Right ventricle myocardium superior (tissue), 1 donor: ENCODE results near the gene TTC34. TPM values are rescaled to one million over a fixed set of nuclear protein-coding genes. Genes with fewer than 3 reads are reported as not detected.
A peak's percentile ranks its signal among the peaks of the same experiment; 100 is the strongest.

ENCODE experiments used
- ATAC-seq: fragments of 200-7000 bp; cut with Tn5 transposase; one replicate; pipeline ENCODE4 v1.9.1; 2020; ENCODE audit warnings: mild to moderate bottlenecking; ENCODE audit not compliant: poor library complexity
- DNase-seq: peaks from one replicate; pipeline ENCODE4 v3.0.0-alpha.2; 2020
- intact Hi-C: fragments of 100-400 bp; cut with DNase I; formaldehyde crosslinking; loops from one replicate; pipeline ENCODE4 v1.11.2; 2022
- total RNA-seq: library from RNA; stranded (reverse); fragmentation: NEBNext Ultra II Directional; extraction: Animal tissue kit (Norgen Biotek cat#: 25700); gene quantifications from one replicate; pipeline ENCODE4 v1.2.1, GENCODE V29; 2021
- donor health status: DM: no; HTN: yes; CAD: no; lungs with severe emphysema.

TTC34 gene
- total RNA-seq, 1 donor from 2014 or later: 0.56 TPM

DNA sequence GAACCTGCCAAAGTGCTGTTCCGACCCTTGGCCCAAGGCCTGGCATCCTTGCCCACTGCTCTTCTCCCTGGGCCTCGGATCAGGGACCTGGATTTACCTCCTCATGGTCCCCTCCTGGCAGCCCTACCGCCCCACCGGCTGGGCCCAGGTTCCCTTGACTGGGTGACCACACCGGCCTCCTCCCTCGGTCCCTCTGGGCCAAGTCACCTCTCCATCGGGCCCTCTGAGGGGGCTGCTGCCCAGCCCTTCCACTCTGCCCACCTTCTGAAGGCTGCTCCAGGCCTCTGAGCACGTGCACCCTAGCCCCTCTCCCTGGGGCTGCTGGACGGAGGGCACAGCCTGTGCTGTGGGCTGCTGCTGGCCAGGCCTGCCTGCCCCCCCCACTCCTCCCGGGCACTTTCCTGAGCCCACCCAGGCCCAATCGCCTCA is 159.3 kb downstream of the TTC34 start:
- DNase-seq: no peak
- peak; percentile 14 for ATAC-seq
- intact Hi-C loops: no loop called here

DNA sequence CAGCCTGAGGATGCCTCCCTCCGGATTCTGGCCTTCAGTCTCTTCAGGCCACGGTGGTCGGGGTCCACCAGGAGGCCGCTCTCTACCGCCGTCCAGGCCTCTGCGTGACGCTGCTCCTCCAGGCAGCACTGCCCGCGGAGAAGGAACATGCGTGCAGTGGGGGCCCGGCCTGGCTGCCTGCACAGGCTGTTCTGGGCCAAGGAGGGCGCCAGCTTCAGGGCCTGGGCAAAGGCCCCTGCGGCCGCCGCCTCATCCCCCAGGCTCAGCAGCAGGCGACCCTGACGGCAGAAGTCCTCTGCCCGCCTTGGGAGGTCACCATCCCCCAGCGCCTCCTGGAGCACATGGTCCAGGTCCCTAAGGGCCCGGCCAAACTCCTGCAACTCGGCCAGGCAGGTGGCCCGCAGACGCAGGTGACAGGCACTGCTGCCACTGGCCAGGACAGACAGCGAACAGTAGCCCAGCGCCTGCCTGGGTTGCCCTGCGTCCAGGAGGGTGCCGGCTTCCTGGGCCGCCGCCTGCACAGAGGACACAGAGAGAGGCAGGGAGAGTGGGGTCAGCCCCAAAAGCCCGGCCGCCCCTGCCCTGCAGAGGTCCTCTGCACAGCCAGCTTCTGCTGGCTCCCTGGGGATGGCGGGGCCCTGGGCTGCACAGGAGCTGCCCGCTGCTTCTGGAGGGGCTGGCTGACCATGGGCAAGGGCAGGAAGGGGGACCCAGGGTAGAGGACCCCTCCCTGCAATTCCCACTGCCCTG is 159.9 kb downstream of the TTC34 start:
- no peak for ATAC-seq
- DNase-seq: no peak
- intact Hi-C loops: no loop called here

DNA sequence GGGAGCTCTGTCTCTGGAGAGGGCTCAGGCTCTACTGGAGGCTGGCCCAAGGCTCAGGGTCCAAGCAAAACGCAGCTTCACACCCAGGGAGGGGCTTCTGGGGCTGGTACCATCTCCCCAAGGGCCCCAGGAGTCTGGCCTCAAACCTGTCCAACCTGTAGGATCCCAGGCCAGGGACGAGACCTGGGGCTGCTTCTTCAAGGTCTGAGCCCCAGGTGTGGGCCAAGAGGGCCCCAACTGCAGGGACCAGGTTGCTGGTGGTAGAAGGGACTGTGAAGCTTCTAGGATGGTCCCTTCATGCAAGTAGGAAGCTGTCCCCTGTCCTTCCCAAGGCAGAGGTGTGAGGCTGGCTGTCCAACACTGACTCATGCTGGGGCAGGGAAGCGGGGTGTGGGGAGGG is 160.9 kb downstream of the TTC34 start:
- no peak for ATAC-seq
- no peak for DNase-seq
- intact Hi-C loops: no loop called here

DNA sequence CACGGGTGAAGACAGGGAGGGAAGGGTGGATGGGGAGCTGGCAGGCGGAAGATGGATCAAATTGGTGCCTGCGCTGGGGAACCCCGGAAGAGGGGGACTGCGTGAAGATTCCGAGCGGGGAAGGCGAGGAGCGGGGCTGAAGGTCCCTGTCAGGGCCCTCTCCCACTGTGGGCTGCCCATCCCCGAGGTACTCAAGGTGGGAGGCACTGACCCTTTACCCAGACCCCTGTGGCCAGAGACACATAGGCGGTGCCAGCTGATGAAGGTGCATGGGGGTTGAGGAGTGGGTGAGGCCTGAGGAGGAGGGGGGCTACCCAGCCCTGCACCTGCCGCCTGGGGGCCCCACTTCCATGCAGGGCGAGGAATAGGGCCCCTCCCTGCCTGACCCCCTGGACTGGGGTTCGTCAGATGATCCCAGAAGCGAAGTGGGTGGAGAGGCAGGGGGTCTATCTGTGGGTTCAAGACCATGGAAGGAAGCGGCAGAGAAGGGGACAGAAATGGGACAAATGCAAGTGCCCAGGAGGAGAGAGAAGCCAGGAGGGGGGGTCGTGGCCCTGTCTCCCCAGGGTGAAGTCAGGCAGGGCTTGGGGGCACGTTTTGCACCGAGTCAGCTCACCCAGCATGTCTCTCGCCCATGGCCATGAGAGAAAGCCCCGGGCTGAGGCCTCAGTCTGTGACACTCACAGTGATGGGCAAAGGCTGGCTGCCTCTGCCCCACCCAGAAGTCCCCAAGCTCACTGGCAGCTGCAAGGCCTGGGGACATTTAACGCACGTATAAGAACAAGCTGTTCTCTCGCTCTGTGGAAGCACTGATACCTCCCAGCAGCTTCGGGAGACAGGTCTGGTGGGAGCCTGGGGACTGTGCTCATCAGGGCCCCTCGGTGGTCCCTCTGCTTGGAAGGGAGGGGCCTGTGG is 161.6 kb downstream of the TTC34 start:
- no peak for ATAC-seq
- no peak for DNase-seq
- intact Hi-C loops: no loop called here

DNA sequence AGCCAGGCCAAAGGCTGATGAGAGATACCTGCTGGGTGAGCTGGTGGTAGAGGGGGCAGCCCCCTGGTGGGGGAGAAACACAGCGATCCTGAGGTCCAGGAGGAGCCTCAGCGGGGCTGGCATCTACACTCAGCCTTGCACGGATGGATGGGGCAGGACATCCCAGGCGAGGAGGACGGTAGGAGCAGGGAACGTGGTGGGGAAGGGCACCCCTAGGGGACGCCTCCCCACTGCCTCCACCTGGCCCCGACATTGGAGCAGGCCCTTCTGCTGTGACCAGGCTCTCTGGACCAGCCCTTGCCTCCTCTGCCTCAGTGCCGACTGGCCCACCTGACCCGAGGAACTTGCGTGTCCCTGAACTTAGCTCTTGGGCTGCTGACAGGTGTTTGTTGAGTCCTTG is 162.3 kb downstream of the TTC34 start:
- ATAC-seq (no peak), DNase-seq (no peak)
- intact Hi-C loops: no loop called here

DNA sequence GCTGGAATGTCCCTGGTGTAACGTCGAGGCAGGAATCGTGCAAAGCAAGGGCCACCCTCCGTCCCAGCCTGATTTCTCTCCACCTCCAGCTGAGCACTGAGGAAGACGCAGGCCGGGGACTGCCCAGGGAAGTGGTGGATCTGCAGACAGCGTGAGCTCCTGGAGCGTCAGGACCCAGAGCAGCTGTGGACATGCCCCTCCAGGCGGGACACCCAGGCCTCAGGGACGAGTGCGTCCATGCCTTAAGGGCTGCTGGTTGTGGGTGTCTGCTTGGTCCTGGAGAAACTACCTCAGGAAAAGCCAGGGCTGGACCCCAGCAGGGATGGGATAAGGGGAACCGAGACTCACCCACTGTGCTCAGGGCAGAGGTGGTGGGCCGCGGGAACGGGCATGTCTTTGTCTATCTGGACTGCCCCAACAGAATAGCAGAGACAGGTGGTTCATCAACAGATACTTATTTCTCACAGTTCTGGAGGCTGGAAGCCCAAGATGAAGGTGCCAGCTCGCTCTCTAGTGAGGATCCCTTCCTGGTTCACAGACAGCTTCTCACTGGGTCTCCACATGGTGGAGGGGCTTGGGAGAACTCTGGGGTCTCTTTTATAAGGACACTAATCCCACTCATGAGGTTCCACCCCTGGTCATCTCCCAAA is 162.9 kb downstream of the TTC34 start:
- no peak for DNase-seq
- intact Hi-C loops: no loop called here
- no peak for ATAC-seq

DNA sequence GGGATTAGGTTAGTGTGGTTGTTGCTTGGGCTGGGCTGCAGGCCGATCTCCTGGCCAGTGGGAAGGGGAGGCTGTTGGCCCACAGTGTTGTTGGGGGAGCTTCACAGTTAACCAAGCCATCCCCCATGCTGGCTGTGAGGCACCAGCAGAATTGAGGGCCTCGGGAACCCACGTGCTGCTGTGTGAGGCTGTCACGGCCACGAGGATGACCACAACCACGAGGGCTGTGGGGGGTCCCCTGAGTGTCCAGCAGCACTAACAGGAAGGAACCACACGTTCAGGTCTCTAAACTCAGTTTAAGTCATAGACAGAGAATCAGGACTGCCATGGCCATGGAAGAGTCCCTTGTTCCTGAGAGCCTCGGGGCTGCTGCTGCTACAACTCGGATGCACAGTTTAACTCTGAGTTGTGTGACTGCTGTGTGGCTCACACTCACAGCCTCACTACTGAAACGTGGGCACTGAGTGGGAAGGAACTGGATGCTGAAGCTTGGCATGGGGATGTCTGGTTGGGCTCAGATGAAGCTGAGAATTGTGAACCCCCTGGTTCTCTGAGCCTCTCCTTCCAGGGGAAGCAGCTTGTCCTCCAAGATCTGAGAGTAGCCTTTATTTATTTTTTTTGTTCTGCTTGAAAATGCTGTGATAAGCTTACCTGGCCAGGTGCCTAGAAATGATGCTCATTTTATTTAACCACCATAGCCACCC is 163.9 kb downstream of the TTC34 start:
- ATAC-seq (no peak), DNase-seq (no peak)
- intact Hi-C loops: no loop called here

DNA sequence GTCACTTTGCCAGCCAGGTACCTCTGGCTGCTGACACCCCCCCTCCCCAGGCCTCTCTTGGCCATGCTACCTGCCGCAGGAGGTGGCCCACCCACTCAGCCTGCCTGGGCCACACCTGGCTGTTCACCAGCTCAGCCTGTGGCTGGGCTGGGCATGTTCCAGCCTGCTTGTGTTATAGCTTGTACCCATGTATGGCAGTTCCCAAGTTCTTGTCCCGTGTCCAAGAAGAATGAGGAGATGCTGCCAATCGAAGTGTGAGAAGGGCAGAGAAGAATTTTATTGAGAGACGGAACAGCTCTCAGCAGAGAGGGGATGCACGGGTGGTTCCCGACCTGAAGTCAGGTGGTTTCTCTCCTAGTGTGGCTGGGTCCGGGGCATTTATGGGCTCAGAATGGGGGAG is 164.8 kb downstream of the TTC34 start:
- intact Hi-C loops: no loop called here
- no peak for DNase-seq
- ATAC-seq: no peak

DNA sequence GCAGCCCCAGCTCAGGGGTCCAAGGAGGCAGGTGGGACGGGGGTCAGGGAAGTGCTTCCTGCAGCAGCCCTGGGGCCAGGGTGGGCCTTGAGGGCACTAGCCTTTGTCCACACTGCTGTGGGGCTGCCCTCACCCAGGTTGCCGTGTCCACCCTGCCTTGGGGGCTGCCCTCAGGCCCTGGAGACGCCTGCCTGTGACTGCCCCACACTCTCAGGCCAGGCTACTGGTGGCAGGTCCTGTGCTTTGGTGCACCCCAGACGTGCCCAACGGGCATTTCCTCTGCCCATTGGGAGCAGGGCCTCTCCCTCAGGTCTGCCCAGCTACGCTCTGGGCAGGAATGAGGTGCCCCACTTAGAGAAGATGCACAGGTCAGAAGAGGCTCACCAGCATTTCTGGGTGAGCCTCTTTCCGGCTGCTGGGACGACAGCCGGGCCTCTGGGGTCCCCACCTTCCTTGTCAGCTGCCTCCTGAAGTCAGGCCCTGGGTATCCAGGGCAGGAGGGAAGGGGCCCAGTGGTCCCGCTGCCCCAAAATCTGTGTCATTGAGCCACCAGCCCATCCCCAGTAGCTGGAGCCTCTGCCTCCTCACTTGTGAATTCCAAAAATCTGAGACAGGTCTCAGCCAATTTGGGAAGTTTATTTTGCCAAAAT is 166.0 kb downstream of the TTC34 start:
- peak; percentile 24 for DNase-seq
- ATAC-seq: no peak
- intact Hi-C loops: no loop called here

DNA sequence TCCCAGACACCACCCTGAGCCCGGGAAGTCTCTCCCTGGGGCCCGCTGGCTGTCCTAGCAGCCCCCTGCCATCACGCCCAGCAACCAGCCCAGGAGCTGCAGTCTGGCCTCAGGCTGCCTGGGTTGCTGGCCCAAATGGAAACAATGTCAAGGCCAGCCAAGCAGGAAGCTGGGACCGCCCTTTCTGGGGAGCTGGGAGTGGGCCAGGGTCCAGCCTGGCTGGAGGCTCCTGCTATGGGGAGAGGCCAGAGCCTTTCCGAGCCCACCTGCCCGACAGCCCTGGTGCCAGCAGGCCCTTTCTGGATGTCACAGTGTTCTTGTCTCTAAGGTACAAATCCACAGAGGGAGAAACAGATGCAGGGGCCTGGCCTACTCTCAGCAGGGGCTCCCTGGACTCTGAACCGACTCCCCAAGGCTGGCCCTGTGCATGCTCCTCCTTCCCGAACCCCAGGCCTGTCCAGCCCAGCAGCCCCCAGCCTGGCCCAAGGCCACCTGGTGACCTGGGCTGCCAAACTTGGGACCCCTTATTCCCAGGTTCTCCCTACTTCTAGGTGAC is 167.5 kb downstream of the TTC34 start:
- DNase-seq: no peak
- no peak for ATAC-seq
- intact Hi-C loops: no loop called here

DNA sequence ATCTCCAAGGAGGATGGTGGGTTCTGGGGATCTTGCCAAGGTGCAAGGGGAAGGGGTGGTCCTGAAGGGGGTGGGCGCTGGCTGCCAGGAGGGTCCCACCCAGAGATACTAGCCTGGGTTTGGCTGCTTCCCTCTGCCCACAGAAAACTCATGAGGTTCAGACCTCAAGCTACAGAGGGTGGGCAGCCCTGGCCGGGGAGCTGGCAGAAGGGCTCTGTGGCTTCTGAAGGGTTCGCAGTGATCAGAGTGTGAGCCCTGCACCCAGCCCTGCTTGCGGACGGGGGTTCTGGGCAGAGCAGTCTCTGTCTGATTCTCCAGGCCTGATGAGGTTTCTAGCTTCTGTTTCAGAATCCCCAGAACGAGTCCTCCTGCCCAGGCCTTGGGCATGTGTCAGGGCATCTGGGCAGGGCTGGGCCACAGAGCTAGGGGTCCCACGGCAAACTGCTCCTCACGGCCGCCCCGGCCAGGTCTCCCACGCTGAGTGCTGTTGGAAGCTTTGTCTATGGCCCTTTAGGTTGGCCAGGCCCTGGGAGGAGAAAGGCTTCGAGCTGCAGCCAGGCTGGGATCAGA is 168.0 kb downstream of the TTC34 start:
- ATAC-seq (no peak), DNase-seq (no peak)

DNA sequence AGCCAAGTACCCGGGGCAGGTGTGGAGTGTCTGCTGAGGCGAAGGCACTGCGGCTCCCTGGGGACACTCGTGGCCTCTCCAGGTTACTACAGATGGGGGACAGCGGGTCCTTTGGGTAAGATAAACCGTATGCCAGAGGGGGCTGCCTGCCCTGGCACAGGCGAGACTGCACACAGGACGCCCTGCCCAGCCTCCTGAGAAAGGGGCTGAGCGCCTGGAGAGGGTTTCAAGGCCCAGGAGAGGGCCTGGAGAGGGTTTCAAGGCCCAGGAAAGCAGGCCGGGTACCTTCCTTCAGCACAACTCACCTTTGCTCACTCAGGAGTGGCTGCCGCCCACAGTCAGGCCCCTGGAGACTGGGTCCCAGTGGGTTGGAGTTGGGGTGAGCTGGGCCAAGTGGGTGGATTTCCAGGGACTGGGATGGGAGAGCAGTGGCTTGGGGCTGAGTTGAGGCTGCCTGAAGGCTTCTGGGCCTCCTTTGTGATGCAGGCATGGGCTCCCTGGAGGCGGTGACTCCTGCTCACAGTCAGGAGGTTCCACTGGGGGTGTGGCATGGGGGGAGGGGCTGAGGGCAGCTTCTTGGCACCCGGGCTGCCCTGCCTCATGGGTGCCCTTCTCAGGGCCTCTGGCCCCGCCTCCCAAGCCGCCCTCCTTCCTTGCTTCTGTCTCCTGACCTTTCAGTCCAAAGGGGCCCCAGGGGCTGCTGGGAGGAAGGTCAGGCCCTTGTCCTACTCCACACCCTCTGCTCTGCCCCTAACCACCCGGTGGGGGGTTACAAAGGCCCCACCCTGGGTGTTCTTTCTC is 168.7 kb downstream of the TTC34 start, which contains the start of gene MMEL1:
MMEL1 (minus strand) TSS at position 456 of the 801 bp plus-strand sequence. CDS start 3,532 bp downstream, outside the sequence.
- intact Hi-C loops: no loop called here
- ATAC-seq (no peak), DNase-seq (no peak)

More for the DNA sequence above, 168.0 kb downstream of the TTC34 start:
- intact Hi-C loops: no loop called here

DNA sequence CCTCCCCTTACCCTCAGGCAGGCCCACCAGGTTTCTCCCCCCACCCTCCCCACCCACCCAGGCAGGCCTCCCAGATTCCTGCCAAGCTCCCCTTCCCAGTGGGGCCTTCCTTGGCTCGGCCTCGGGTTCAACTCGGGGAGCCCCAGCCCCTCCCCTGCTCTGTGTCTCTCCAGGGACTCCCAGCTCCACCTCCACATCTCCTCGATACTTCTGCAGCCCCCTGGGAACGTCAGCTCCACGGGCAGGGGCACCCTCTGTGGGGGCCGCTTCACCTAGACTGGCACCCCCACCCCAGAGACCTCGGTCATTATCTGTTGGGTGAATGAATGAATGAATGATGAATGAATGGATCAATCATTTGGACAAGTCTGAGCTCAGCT is 169.5 kb downstream of the TTC34 start:
- DNase-seq (no peak), ATAC-seq (no peak)
- intact Hi-C loops: no loop called here

DNA sequence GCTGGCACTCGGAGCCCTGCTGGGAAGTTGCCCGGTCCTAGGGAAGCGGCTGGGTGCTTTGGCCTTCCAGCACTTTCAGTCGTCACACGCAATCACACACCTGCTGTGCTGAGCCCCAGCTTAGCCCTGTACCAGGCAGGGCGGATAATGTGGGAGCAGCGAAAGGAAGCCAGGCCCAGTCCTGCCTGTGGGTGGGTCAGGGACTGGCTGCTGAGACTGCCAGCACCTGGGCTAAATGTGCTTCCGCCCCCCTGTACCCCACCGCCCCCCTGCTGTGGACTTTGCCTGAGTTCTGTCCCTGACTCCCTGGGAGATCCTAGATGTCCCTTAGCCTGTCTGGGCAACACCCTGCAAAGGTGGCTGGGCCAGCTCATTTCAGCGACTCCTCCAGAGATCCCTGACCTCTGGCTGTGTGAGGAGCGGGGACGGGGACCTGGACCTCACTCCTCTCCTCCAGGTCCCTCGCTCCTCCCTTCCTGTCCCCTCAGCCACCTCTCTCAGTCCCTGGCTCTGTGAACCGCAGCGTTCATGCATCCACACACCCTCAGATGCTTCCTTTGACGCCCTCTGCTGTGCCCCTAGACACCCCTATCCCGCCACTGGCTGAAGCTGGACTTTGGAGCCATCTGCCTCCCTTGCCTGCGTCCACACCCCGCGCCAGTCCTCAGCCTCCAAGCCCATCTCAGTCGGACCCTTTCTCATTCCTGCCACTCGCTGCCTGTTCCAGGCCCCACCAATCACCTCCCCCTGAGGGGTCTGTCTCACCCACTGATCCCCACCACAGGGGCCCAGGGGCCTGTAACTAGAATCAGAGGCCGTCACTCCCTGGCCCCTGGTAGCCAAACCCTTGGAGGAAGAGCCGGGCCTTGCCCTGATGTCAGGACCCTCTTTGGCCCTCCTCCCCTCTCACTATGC is 170.1 kb downstream of the TTC34 start:
- no peak for DNase-seq
- intact Hi-C loops: no loop called here
- ATAC-seq: no peak

DNA sequence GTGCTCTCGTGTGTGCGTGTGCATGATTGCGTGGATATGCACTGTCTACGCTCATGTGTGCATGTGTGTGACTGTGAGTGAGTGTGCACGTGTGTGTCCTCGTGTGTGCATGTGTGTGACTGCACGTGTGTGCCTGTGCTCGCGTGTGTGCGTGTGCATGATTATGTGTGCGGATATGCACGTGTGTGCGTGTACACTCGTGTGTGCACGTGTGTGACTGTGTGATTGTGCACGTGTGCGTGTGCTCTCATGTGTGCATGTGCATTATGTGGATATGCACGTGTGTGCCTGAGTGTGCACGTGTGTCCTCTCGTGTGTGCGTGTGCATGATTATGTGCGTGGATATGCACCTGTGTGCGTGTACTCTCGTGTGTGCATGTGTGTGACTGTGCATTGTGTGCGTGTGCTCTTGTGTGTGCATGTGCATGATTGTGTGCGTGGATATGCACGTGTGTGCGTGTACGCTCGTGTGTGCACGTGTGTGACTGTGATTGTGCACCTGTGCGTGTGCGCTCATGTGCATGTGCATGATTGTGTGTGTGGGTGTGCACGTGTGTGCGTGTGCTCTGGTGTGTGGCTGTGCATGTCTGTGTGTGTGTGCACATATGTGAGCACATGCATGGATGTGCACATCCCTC is 170.9 kb downstream of the TTC34 start:
- no peak for ATAC-seq
- no peak for DNase-seq
- intact Hi-C loops: no loop called here
